ENCODE results near the gene TPPP3.

Gene TPPP3

DNA sequence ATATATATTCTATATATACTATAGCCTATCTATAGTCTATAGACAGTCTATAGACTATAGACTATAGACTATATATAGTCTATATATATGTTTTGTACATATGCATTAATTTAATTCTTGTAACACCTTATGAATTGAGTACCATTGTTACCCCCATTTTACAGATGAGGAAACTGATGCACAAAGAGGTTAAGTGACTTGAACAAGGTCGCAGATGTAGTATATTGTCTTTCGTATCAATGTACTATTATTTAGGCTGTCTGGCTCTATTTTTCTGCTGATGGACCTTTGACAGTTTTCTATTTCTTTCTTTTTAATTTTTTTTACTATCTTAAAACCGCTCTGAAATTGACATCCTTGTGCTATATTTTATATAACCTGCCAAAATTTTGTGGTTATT lies 52.0 kb downstream of the TPPP3 start:
- DNase-seq (ENCODE audit: low spot score): no peak

Measured in globus pallidus (tissue), 1 donor.